ENCODE data around the gene CCDC69. TPM values are rescaled to one million over a fixed set of nuclear protein-coding genes. Genes with fewer than 3 reads are reported as not detected.

Gene CCDC69
- total and polyA plus RNA-seq, 2 donors (not counting 1 experiment from before 2014, with no cell fraction given): 58.7 to 125 TPM

DNA sequence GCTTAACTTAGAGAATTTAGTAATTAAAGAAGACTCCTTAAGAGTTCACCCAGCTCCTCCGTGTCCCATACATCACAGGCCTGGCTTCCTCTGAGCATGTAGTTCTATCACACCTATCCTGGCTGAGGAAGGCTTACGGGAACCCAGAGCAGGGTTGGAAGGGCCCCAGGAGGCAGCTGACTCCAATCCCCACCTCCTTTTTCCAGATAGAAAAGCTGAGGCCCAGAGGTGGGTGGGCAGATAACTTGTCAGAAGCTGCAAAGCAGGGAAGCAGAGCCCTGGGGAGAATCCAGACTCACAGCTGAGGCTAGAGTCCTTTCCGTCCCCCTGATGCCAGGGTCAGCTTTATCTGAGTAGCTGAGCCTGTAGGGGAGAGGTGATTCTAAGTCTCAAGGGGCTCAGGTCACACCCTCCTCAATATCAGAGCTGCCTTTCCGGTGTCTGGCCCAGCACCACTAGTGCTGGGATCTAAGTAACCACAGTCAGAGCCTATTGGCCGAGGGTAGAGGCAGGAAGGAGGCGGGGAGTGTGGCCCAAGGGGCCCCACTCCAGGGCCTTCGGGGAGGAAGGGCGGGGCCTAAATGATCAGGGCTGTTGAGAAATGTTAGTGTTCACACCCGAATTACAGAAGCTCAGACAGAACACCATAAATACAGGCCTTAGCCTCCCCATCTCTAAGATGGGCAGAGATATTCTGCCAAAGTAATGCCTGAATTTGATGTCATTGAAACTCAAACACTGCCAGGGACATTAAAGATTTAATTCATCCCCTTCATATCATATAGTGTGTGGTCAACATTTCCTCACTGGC lies 9.9 kb downstream of the CCDC69 start:
- Mint-ChIP-seq H3K27me3 (no peaks in the 10 kb centered on the region), H3K9me3 (ENCODE audit: insufficient read depth) (no peaks in the 10 kb centered on the region), H3K4me3 (peak overlapping the region; percentile 79), H3K27ac (peak overlapping the region; percentile 99), H3K4me1 (peaks cover 90% of the 10 kb centered on the region)
- Histone ChIP-seq H2AFZ (ENCODE audit: insufficient read depth, low read depth, low read length, poor library complexity, severe bottlenecking) (no peak overlapping the region), H3K27me3 (replicated peaks in 1 of 4; ENCODE audit: control extremely low read depth in 1 of 4, control insufficient read depth in 3 of 4, insufficient read depth in 4 of 4, low read length in 3 of 4) (no peaks in the 10 kb centered on the region), H3K4me1 (ENCODE audit: control insufficient read depth in 2 of 2, insufficient read depth in 2 of 2, low read length in 2 of 2) (peaks cover 98 to 100% of the 10 kb centered on the region in 2 donors), H3K79me2 (ENCODE audit: control insufficient read depth, insufficient read depth, low read length) (peaks cover 54% of the 10 kb centered on the region), H3K36me3 (replicated peaks in 1 of 2; ENCODE audit: control extremely low read depth in 1 of 2, control insufficient read depth in 1 of 2, extremely low read depth in 1 of 2, insufficient read depth in 2 of 2, low read length in 1 of 2) (peaks cover 0 to 34% of the 10 kb centered on the region in 2 experiments), H3K9me3 (ENCODE audit: control extremely low read depth in 1 of 3, control insufficient read depth in 2 of 3, insufficient read depth in 1 of 3, low read length in 2 of 3) (no peaks in the 10 kb centered on the region), H3K4me3 (ENCODE audit: control extremely low read depth in 1 of 5, extremely low read depth in 1 of 5, insufficient read depth in 1 of 5, low read depth in 2 of 5, low read length in 4 of 5) (peak overlapping the region; percentile 35 to 58 (median 38)), H3K9ac (ENCODE audit: low read length) (peak overlapping the region; percentile 64), H3K27ac (ENCODE audit: low read length in 2 of 2) (peak overlapping the region; percentile 96 to 99), H3K4me2 (replicated peaks; ENCODE audit: low read depth, low read length, poor library complexity, severe bottlenecking) (peak overlapping the region; percentile 80), H4K20me1 (ENCODE audit: control insufficient read depth, insufficient read depth, low read length, poor library complexity, severe bottlenecking) (no peaks in the 10 kb centered on the region)
- WGBS (ENCODE audit: insufficient coverage): 0% methylated on average over 4 of the region's 9 CpGs
- peak; percentile 74 for ATAC-seq (ENCODE audit: low read depth)
- TF ChIP-seq, protein P1, sequence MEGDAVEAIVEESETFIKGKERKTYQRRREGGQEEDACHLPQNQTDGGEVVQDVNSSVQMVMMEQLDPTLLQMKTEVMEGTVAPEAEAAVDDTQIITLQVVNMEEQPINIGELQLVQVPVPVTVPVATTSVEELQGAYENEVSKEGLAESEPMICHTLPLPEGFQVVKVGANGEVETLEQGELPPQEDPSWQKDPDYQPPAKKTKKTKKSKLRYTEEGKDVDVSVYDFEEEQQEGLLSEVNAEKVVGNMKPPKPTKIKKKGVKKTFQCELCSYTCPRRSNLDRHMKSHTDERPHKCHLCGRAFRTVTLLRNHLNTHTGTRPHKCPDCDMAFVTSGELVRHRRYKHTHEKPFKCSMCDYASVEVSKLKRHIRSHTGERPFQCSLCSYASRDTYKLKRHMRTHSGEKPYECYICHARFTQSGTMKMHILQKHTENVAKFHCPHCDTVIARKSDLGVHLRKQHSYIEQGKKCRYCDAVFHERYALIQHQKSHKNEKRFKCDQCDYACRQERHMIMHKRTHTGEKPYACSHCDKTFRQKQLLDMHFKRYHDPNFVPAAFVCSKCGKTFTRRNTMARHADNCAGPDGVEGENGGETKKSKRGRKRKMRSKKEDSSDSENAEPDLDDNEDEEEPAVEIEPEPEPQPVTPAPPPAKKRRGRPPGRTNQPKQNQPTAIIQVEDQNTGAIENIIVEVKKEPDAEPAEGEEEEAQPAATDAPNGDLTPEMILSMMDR (IDR thresholded peaks at IDR 0.05): no peak
- no peak for TF ChIP-seq EZH2 (IDR thresholded peaks at IDR 0.05; ENCODE audit: borderline replicate concordance, insufficient read depth, low read depth, low read length, poor library complexity, severe bottlenecking)
- POLR2A ChIA-PET: interaction anchor here (0.6 to 5.4 kb wide), 14 partner anchors 9 to 801 kb away, joined by 3 to 100 read pairs (median 7); partner anchors contain the start of genes ANXA6, CCDC69, CD74 and GM2A
- intact Hi-C loops (cut with micrococcal nuclease): loop anchor here (1.0 to 5.0 kb wide), 9 partner anchors 10 to 802 kb away; partner anchors contain the start of genes ANXA6, CCDC69 and CD74
- peak; percentile 92 for DNase-seq
- CTCF ChIA-PET: interaction anchor here (0.9 to 22.9 kb wide), 13 partner anchors 10 to 102 kb away, joined by 3 to 299 read pairs (median 7); partner anchors contain the start of genes CCDC69 and GM2A

All from B cell (primary cell).